GDM1 (cell line): ENCODE data around the gene KRT12.
"Not testable (repeated sequence)": the region's sequence is repeated elsewhere in the genome, so short reads cannot be mapped to it uniquely, and the experiment has no call there.

Experiments
- DNase-seq: peaks from one replicate; lab custom pipeline; 2025; lab: John Stamatoyannopoulos, UW

The KRT12 gene

DNA sequence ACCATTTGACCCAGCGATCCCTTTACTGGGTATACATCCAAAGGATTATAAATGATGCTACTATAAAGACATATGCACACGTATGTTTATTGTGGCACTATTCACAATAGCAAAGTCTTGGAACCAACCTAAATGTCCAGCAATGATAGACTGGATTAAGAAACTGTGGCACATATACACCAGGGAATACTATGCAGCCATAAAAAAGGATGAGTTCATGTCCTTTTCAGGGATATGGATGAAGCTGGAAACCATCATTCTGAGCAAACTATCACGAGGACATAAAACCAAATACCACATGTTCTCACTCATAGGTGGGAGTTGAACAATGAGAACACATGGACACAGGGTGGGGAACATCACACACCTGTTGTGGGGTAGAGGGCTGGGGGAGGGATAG lies 52.4 kb downstream of the KRT12 start:
- not testable (repeated sequence) for DNase-seq

- DNase-seq: no peak
Observed at GRCh38 chr17:40813804-40814203, 53.2 kb downstream of the KRT12 start.

- DNase-seq: no peak
Observed at GRCh38 chr17:40812639-40813038, 54.4 kb downstream of the KRT12 start.
